ENCODE measurements around the gene CD180. TPM values are rescaled to one million over a fixed set of nuclear protein-coding genes. Genes with fewer than 3 reads are reported as not detected.

CD180 gene
- total and polyA plus RNA-seq, 3 donors from 2014 or later, result 0.08 to 1.1 (median 0.37) TPM

DNA sequence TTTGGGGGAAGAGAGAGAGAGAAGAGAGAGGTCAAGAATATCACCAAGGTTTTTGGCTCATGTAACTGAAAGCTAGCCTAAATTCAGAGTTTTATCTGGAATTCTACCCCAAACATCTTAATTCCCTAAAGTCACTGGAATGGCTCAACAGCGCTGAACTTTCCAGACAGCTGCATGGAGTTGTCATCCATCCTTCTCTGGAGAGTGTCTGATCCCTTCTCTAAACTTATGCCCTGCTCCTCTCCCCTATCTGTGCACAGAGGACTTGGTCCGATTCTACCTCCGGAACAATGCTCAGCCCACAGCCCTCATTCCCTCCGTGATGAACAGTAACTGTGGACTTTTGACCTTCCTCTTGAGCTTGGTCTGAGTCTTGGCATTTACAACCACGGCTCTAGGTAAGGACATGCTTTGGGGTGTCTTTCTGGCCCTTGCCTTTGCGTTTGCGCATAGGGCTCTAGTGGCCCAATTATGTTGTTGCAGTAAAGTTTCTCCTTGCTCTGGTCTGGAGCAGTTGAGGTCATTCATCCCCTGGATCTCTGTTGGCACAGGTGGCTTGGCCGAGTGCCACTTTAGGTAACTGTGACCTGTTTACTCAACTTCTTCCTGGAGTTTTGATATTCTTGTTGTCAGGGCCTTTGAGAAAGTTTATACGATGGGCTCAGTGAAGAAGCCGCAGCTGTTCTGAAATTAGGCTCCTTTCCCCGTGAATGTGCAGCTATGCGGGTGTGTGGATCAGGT lies 18.3 kb upstream of the CD180 start:
- Histone ChIP-seq H3K9me3 (no peaks in the 10 kb centered on the region), H3K36me3 (ENCODE audit: low read depth, missing control alignments) (no peaks in the 10 kb centered on the region), H3K4me3 (no peak overlapping the region), H3K27ac (peak overlapping the region in 1 of 2 donors; percentile 63), H3K4me1 (peaks cover 15% of the 10 kb centered on the region), H3K27me3 (no peaks in the 10 kb centered on the region)
- DNase-seq, result no peak
- TF ChIP-seq CTCF (IDR thresholded peaks at IDR 0.05) (no peak), POLR2A (IDR thresholded peaks at IDR 0.05) (no peak)
- intact Hi-C loops (cut with DNase I; ENCODE audit: low total_unique reads), result no loop called here
- WGBS, 2 donors, result 87 to 93% methylated on average over 12 of the region's 12 CpGs

DNA sequence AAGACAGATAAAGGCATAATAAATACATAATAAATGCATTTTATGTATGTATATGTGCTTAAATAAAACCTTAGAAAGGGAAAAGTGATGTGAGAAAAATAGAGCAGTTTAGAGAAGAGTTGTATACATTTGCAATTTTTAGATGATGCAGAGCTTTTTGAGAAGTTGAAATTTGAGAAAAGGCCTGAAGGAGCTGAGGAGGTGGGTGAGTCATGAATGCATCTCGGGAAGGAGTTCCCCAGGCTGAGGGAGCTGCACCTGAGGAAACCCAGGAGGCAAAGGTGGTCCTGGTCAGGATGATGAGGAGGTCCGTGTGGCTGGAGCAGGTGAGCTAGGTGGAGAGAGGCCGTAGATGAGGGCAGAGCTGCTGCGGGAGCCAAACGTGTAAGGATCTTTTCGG lies 17.4 kb upstream of the CD180 start:
- DNase-seq, result no peak
- TF ChIP-seq CTCF (IDR thresholded peaks at IDR 0.05) (no peak), POLR2A (IDR thresholded peaks at IDR 0.05) (no peak)
- WGBS, 2 donors, result 85 to 89% methylated on average over 6 of the region's 6 CpGs
- intact Hi-C loops (cut with DNase I; ENCODE audit: low total_unique reads), result no loop called here
- Histone ChIP-seq H3K36me3 (ENCODE audit: low read depth, missing control alignments) (no peaks in the 10 kb centered on the region), H3K4me3 (no peak overlapping the region), H3K4me1 (peaks cover 15% of the 10 kb centered on the region), H3K27ac (no peak overlapping the region), H3K27me3 (no peaks in the 10 kb centered on the region), H3K9me3 (no peaks in the 10 kb centered on the region)

GRCh38 chr5:67211926-67212325 lies 15.3 kb upstream of the CD180 start:
- Histone ChIP-seq H3K9me3 (no peaks in the 10 kb centered on the region), H3K27me3 (no peaks in the 10 kb centered on the region), H3K36me3 (ENCODE audit: low read depth, missing control alignments) (no peaks in the 10 kb centered on the region), H3K4me3 (no peak overlapping the region), H3K4me1 (peaks cover 15% of the 10 kb centered on the region), H3K27ac (no peak overlapping the region)
- DNase-seq, result no peak
- WGBS, 2 donors, result 85 to 92% methylated on average over 2 of the region's 2 CpGs
- intact Hi-C loops (cut with DNase I; ENCODE audit: low total_unique reads), result no loop called here
- no peak for TF ChIP-seq POLR2A (IDR thresholded peaks at IDR 0.05)
- TF ChIP-seq CTCF (IDR thresholded peaks at IDR 0.05), result no peak

- peak; percentile 75 for DNase-seq
- no peak for TF ChIP-seq POLR2A (IDR thresholded peaks at IDR 0.05)
- peak; percentile 77 to 80 (median 77) for TF ChIP-seq CTCF (IDR thresholded peaks at IDR 0.05)
- H3K27ac ChIP-seq, result no peak overlapping the region
These were observed 12.7 kb upstream of the CD180 start for GRCh38 chr5:67209141-67209771.

More at GRCh38 chr5:67209141-67209771, 12.7 kb upstream of the CD180 start:
- no peaks in the 10 kb centered on the region for H3K27me3 ChIP-seq
- 38 to 42% methylated on average over 11 of the region's 11 CpGs for whole genome bisulfite sequencing, 2 donors
- intact Hi-C loops (cut with DNase I; ENCODE audit: low total_unique reads), result no loop called here
- H3K36me3 ChIP-seq (ENCODE audit: low read depth, missing control alignments), result no peaks in the 10 kb centered on the region
- H3K4me3 ChIP-seq, result no peak overlapping the region
- H3K9me3 ChIP-seq, result no peaks in the 10 kb centered on the region
- H3K4me1 ChIP-seq, result no peaks in the 10 kb centered on the region
